22Rv1 (cell line): ENCODE data around the gene PSORS1C2.
"Not testable (repeated sequence)": the region's sequence is repeated elsewhere in the genome, so short reads cannot be mapped to it uniquely, and the experiment has no call there.

ENCODE experiments used
- CTCF ChIP-seq: fragments of 450-650 bp; IDR thresholded peaks from 2 replicates; pipeline ENCODE4 v1.5.1; 2017; ENCODE audit warnings: mild to moderate bottlenecking
- ZFX ChIP-seq: fragments of 450-650 bp; IDR thresholded peaks from 2 replicates; pipeline ENCODE4 v1.6.1; 2017; ENCODE audit warnings: antibody characterized with exemption, borderline replicate concordance

DNA sequence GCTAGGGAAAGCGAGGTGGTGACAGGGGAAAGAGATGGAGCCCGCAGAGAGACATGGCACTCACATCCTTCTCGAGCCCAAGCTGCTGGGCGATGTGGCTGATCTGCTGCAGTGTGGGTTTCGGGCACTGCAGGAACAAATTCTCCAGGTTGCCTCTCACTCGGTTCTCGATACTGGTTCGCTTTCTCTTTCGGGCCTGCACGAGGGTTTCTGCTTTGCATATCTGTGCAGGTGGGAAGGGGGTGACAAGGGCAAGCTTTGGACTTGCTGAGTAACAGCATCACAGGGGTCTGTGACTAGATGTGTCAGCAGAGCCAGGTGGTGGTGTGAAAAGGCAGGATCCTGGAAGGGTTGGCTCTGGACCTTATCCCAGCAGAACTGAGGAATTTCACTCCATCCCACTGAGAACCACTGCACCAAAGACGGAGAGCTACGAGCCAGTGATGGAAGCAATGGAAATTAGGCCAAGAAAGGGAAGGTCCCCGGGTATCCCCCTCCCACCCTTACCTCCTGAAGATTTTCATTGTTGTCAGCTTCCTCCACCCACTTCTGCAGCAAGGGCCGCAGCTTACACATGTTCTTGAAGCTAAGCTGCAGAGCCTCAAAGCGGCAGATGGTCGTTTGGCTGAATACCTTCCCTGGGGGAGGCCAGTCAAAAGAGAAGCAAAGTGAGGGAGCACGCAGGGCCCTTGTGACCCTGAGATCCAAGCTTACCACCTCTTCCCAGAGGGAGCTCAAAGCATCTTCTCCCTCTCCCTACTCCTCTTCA, 26.4 kb upstream of the PSORS1C2 start:
- not testable (repeated sequence) for TF ChIP-seq CTCF, ZFX
